ENCODE results near the gene INVS. TPM values are rescaled to one million over a fixed set of nuclear protein-coding genes. Genes with fewer than 3 reads are reported as not detected.
A peak's percentile ranks its signal among the peaks of the same experiment; 100 is the strongest.

The INVS gene
- total RNA-seq, 4 donors from 2014 or later = 12.8 to 22.8 (median 18.2) TPM

DNA sequence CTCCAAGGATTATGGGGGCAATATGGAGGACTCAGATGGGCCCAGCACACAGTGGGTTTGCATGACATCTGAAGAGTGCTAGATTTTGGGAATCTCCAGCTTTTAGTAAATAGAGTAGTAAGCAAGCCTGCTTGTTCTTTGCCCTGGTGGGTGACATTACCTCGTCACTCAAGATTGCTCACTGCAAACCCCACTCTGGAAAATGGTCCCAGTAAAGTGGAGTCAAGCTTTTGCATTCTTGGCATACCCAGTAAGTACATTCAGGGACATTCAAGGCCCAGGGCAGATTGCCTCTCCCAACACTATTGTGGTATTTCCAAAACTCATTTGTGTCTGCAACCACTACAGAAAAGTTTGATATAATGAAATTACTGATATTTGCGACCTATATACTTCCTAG, 118.5 kb downstream of the INVS start:
- H3K36me3 ChIP-seq = no peaks in the 10 kb centered on the region
- H3K27ac ChIP-seq = no peak overlapping the region
- H3K9me3 ChIP-seq = no peaks in the 10 kb centered on the region
- no peak for TF ChIP-seq POLR2A (IDR thresholded peaks at IDR 0.05)
- no peak for TF ChIP-seq POLR2AphosphoS5 (IDR thresholded peaks at IDR 0.05)
- TF ChIP-seq, protein P1, sequence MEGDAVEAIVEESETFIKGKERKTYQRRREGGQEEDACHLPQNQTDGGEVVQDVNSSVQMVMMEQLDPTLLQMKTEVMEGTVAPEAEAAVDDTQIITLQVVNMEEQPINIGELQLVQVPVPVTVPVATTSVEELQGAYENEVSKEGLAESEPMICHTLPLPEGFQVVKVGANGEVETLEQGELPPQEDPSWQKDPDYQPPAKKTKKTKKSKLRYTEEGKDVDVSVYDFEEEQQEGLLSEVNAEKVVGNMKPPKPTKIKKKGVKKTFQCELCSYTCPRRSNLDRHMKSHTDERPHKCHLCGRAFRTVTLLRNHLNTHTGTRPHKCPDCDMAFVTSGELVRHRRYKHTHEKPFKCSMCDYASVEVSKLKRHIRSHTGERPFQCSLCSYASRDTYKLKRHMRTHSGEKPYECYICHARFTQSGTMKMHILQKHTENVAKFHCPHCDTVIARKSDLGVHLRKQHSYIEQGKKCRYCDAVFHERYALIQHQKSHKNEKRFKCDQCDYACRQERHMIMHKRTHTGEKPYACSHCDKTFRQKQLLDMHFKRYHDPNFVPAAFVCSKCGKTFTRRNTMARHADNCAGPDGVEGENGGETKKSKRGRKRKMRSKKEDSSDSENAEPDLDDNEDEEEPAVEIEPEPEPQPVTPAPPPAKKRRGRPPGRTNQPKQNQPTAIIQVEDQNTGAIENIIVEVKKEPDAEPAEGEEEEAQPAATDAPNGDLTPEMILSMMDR (IDR thresholded peaks at IDR 0.05) = no peak
- no peak for TF ChIP-seq EP300 (IDR thresholded peaks at IDR 0.05)
- WGBS = 93% methylated on average over 2 of the region's 2 CpGs
- DNase-seq (ENCODE audit: low spot score in 2 of 2) = no peak
- no peaks in the 10 kb centered on the region for H3K27me3 ChIP-seq
- H3K4me3 ChIP-seq = no peak overlapping the region
- H3K4me1 ChIP-seq = peaks cover 2% of the 10 kb centered on the region

DNA sequence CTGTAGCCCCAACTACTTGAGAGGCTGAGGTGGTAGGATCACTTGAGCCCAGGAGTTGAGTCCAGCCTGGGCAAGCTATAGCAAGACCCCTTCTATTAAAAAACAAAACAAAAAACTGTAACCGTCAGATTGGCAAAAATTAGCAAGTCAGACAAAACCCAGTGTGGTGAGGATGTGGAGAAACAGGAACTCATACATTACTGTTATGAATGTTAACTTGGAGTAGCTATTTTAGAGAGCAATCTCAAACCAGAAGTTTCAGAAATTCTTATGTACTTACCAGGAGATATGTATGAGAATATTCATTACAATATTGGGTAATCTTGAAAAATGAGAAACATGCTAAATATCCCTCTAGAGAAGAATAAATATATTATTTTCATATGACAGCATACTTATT, 120.3 kb downstream of the INVS start:
- no peak for TF ChIP-seq POLR2A (IDR thresholded peaks at IDR 0.05)
- TF ChIP-seq, protein P1 (IDR thresholded peaks at IDR 0.05) = no peak
- TF ChIP-seq POLR2AphosphoS5 (IDR thresholded peaks at IDR 0.05) = no peak
- TF ChIP-seq EP300 (IDR thresholded peaks at IDR 0.05) = no peak
- Histone ChIP-seq H3K36me3 (no peaks in the 10 kb centered on the region), H3K27me3 (no peaks in the 10 kb centered on the region), H3K9me3 (no peaks in the 10 kb centered on the region), H3K27ac (no peak overlapping the region), H3K4me1 (peaks cover 3% of the 10 kb centered on the region), H3K4me3 (no peak overlapping the region)
- WGBS = 69% methylated on average over 1 of the region's 1 CpG
- DNase-seq (ENCODE audit: low spot score in 2 of 2) = no peak

DNA sequence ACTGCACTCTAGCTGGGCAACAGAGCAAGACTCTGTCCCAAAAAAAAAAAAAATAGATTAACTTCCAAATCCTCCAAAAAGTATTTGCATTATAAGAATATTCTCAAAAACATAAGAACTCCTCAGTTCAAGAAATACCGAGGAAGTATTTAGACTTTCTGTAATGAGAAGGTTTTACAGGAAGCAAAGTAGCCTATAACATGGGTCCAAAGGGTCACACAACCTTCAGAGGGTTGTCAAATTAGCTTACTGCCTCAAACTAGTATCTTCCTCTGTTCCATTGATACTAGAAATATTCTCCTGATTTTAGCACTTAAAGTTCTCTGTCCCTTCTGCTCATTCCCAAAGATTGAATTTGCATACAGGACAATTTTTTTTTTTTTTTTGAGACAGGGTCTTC, 121.9 kb downstream of the INVS start:
- Histone ChIP-seq H3K36me3 (no peaks in the 10 kb centered on the region), H3K9me3 (no peaks in the 10 kb centered on the region), H3K4me1 (peaks cover 3% of the 10 kb centered on the region), H3K27ac (no peak overlapping the region), H3K27me3 (no peaks in the 10 kb centered on the region), H3K4me3 (no peak overlapping the region)
- 89% methylated on average over 1 of the region's 1 CpG for WGBS
- DNase-seq (ENCODE audit: low spot score in 2 of 2) = no peak
- TF ChIP-seq, protein P1 (IDR thresholded peaks at IDR 0.05) = no peak
- no peak for TF ChIP-seq POLR2A (IDR thresholded peaks at IDR 0.05)
- TF ChIP-seq EP300 (IDR thresholded peaks at IDR 0.05) = no peak
- TF ChIP-seq POLR2AphosphoS5 (IDR thresholded peaks at IDR 0.05) = no peak

DNA sequence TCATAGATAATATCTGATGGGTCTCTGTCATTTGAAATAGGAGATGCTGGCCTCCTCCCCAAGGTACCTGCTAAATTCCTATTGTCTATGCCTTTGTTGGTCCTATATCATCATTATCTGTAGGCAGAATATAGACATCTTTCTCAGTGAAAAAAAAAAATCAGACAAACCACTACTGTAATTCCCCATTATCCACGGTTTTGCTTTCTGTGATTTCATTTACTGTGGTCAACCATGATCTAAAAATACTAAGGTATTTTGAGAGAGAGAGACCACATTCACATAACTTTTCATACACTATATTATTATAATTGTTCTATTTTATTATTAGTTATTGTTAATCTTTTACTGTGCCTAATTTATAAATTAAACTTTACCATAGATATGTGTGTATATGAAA, 122.5 kb downstream of the INVS start:
- no peaks in the 10 kb centered on the region for H3K9me3 ChIP-seq
- TF ChIP-seq POLR2AphosphoS5 (IDR thresholded peaks at IDR 0.05) (no peak), POLR2A (IDR thresholded peaks at IDR 0.05) (no peak), EP300 (IDR thresholded peaks at IDR 0.05) (no peak)
- TF ChIP-seq, protein P1 (IDR thresholded peaks at IDR 0.05) = no peak
- no peak overlapping the region for H3K4me3 ChIP-seq
- H3K4me1 ChIP-seq = peaks cover 3% of the 10 kb centered on the region
- no peak overlapping the region for H3K27ac ChIP-seq
- H3K36me3 ChIP-seq = no peaks in the 10 kb centered on the region
- H3K27me3 ChIP-seq = no peaks in the 10 kb centered on the region
- DNase-seq (ENCODE audit: low spot score in 2 of 2) = no peak
- 67% methylated on average over 1 of the region's 1 CpG for WGBS

DNA sequence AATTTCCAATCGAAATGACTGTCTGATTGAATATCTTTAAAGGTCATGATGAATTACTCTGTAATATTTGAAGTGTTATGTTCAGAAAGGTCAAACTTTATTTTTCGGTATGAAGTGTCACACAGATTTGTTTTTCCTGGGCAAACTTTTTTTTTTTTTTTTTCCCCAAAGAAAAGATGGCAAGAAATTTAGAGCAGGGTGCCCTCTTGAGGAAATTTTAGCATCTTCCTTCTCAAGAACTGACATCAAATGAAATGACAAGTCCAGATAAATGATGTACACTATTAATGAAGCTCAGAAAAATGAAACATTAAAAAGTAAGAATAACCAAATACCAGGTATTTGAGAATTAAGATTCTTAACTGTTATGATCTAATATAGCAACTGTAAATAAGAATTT, 123.6 kb downstream of the INVS start:
- no peaks in the 10 kb centered on the region for H3K9me3 ChIP-seq
- DNase-seq (ENCODE audit: low spot score in 2 of 2) = no peak
- no peaks in the 10 kb centered on the region for H3K27me3 ChIP-seq
- WGBS = 22% methylated on average over 2 of the region's 2 CpGs
- no peaks in the 10 kb centered on the region for H3K36me3 ChIP-seq
- no peak overlapping the region for H3K27ac ChIP-seq
- no peak overlapping the region for H3K4me3 ChIP-seq
- H3K4me1 ChIP-seq = peaks cover 3% of the 10 kb centered on the region
- no peak for TF ChIP-seq POLR2A (IDR thresholded peaks at IDR 0.05)
- TF ChIP-seq, protein P1 (IDR thresholded peaks at IDR 0.05) = peak in 1 of 2 donors; percentile 21

All from suprapubic skin (tissue), 4 donors.